ENCODE data around the gene INPP5E. TPM values are rescaled to one million over a fixed set of nuclear protein-coding genes. Genes with fewer than 3 reads are reported as not detected.

INPP5E gene
- total RNA-seq, 2 donors from 2014 or later = 8.7 TPM

- intact Hi-C loops (cut with DNase I) = no loop called here
- DNase-seq (ENCODE audit: low spot score) = no peak
Measured at GRCh38 chr9:136474974-136475865, 35.6 kb upstream of the INPP5E start.

- intact Hi-C loops (cut with DNase I) = no loop called here
- DNase-seq (ENCODE audit: low spot score) = no peak
Measured at GRCh38 chr9:136474021-136474640, 34.5 kb upstream of the INPP5E start.

- no peak for DNase-seq (ENCODE audit: low spot score)
- intact Hi-C loops (cut with DNase I) = no loop called here
Measured at GRCh38 chr9:136473354-136473721, 33.7 kb upstream of the INPP5E start.

- intact Hi-C loops (cut with DNase I) = no loop called here
- no peak for DNase-seq (ENCODE audit: low spot score)
Measured at GRCh38 chr9:136472640-136473353, 33.2 kb upstream of the INPP5E start.

GRCh38 chr9:136471802-136472487 lies 32.3 kb upstream of the INPP5E start:
- DNase-seq (ENCODE audit: low spot score) = no peak

GRCh38 chr9:136470792-136471469 lies 31.3 kb upstream of the INPP5E start:
- intact Hi-C loops (cut with DNase I) = no loop called here
- DNase-seq (ENCODE audit: low spot score) = no peak

More at GRCh38 chr9:136471802-136472487, 32.3 kb upstream of the INPP5E start:
- intact Hi-C loops (cut with DNase I) = no loop called here

- no peak for DNase-seq (ENCODE audit: low spot score)
- intact Hi-C loops (cut with DNase I) = no loop called here
Measured at GRCh38 chr9:136470356-136470755, 30.7 kb upstream of the INPP5E start.

- no peak for DNase-seq (ENCODE audit: low spot score)
- intact Hi-C loops (cut with DNase I) = no loop called here
Measured at GRCh38 chr9:136467766-136468165, 28.1 kb upstream of the INPP5E start.

GRCh38 chr9:136466155-136466541 lies 26.5 kb upstream of the INPP5E start:
- intact Hi-C loops (cut with DNase I) = no loop called here
- DNase-seq (ENCODE audit: low spot score) = no peak

GRCh38 chr9:136465500-136466154 lies 26.0 kb upstream of the INPP5E start:
- no peak for DNase-seq (ENCODE audit: low spot score)
- intact Hi-C loops (cut with DNase I) = no loop called here

GRCh38 chr9:136464241-136464640 lies 24.6 kb upstream of the INPP5E start:
- intact Hi-C loops (cut with DNase I) = no loop called here
- no peak for DNase-seq (ENCODE audit: low spot score)

GRCh38 chr9:136463578-136463977 lies 23.9 kb upstream of the INPP5E start:
- intact Hi-C loops (cut with DNase I) = no loop called here
- DNase-seq (ENCODE audit: low spot score) = no peak

GRCh38 chr9:136462664-136463063 lies 23.0 kb upstream of the INPP5E start:
- DNase-seq (ENCODE audit: low spot score) = no peak
- intact Hi-C loops (cut with DNase I) = no loop called here

- intact Hi-C loops (cut with DNase I) = no loop called here
- DNase-seq (ENCODE audit: low spot score) = no peak
Measured at GRCh38 chr9:136460772-136461325, 21.2 kb upstream of the INPP5E start.

- DNase-seq (ENCODE audit: low spot score) = no peak
- intact Hi-C loops (cut with DNase I) = loop anchor here in 1 of 2 donors (10.0 kb wide), 1 partner anchor 955 kb away; no protein-coding TSS in a partner anchor
Measured at GRCh38 chr9:136459425-136459824, 19.8 kb upstream of the INPP5E start.

- DNase-seq (ENCODE audit: low spot score) = no peak
- intact Hi-C loops (cut with DNase I) = loop anchor here in 1 of 2 donors (10.0 kb wide), 1 partner anchor 957 kb away; no protein-coding TSS in a partner anchor
Measured at GRCh38 chr9:136457326-136457725, 17.7 kb upstream of the INPP5E start.

GRCh38 chr9:136456258-136456657 lies 16.6 kb upstream of the INPP5E start:
- intact Hi-C loops (cut with DNase I) = loop anchor here in 1 of 2 donors (10.0 kb wide), 1 partner anchor 959 kb away; no protein-coding TSS in a partner anchor
- DNase-seq (ENCODE audit: low spot score) = no peak

Data from posterior vena cava (tissue), 2 donors.